HL-60 (cell line): ENCODE measurements around the gene EPS15.

ENCODE experiments used
- CTCF ChIP-seq: IDR thresholded peaks from one replicate; pipeline ENCODE4 v1.5.1; 2011; ENCODE audit warnings: low read length, control low read depth, inconsistent platforms; ENCODE audit not compliant: insufficient read depth
- POLR2AphosphoS5 ChIP-seq: IDR thresholded peaks from 2 replicates; pipeline ENCODE4 v1.6.1; 2012; ENCODE audit warnings: low read depth

GRCh38 chr1:51567653-51568052 lies 48.6 kb upstream of the EPS15 start:
- TF ChIP-seq POLR2AphosphoS5 (no peak), CTCF (no peak)
